DMS153 treated with DMSO at 0.1 percent for 48 hours (cell line): ENCODE measurements around the gene PBX1.
"Not testable (repeated sequence)": the region's sequence is repeated elsewhere in the genome, so short reads cannot be mapped to it uniquely, and the experiment has no call there.

ENCODE experiments used
- DNase-seq: peaks from one replicate; lab custom pipeline; 2025; ENCODE audit not compliant: unreplicated experiment; lab: John Stamatoyannopoulos, UW

Gene PBX1

DNA sequence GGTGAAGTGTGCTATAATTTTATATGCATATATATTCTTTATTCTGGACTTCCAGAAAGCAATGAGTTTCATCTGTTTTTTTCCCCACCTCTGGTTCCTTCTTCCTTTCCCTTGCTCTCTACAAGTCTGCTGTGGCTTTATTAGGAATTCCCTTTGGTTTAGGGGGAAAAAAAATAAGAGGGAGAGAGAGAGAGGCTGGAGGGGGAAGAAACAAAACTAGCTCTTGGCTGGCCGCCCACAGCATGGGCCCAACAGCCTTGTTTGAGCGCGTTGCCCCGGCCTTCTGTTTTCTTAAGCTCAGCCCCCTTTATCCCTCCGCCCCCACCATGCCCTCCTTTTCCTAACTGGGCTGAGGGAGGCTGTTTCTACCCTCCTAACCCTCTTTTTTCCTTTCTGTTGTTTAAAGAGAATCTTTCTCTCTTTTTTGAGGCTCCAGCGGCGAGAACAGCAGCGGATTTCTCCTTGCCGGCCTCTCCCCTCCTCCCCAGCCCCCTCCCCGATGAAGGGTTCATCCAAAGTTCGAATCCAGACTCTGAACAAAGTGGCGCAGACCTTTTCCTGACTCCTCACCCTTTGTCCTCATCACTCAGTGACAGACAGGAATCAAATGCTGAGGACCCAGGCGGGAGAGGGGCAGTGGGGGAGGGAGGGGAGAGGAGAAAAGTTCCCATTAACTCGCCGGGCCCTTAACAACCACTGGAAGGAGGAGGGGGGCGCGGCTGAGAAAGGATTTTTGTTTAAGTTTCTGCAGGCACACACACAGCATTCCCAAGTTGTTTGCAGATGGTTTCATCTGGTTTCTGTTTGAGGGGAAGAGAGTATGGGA is 29.7 kb downstream of the PBX1 start:
- DNase-seq: peak; percentile 63

DNA sequence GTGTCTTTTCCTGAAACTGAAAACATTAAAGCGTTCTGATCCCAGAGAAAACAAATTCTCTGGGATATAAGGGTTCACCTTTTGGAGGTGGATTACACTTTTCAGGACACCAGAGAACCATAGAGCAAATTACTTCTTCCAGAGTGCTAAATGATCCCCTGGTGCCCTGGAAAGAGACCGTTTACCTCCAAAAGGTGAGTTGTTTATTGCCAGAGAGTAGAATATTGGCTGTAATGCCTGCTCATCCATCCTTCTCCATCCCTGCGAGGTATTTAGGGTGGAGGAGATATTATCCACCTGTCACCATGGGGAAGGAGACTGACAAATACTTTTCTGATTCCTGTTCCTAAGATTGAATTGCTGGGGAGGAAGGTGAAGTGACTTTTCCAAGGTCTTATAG is 30.4 kb downstream of the PBX1 start:
- DNase-seq: no peak

DNA sequence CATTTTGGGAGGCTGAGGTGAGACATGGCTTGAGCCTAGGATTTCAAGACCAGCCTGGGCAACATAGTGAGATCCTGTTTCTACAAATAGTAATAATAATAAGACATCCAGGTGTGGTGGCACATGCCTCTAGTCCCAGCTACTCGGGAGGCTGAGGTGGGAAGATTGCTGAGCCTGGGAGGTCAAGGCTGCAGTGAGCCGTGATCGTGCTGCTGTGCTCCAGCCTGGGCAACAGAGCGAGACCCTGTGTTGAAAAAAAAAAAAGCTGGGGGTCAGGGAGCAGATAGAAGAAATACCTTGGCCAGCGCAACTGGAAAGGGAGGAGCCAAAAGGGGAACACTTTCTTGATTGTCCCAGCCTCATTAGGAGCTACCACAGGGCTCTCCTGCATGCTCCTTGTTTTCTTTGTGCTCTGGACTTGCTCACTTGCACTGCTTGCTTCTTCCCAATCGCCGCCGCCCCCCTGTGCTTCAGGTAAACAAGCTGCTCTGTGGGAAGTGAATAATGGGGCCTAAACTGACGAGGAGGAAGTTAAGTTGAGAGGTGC is 31.1 kb downstream of the PBX1 start:
- no peak for DNase-seq

DNA sequence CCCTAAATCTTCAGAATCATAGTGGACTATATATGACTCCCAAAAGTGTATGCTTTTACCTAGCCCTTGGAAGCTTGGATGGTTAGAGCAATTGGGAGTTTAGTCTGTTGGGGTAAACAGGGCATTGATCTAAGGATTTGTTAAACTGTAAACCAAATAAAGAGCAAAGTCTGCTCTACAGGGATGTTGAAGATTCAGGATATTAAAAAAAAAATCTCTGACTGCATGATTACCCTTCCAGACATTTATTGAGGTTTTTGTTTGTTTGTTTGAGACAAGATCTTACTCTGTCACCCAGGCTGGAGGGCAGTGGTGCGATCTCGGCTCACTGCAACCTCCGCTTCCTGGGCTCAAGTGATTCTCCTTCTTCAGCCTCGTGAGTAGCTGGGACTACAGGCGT is 31.6 kb downstream of the PBX1 start:
- DNase-seq: no peak

DNA sequence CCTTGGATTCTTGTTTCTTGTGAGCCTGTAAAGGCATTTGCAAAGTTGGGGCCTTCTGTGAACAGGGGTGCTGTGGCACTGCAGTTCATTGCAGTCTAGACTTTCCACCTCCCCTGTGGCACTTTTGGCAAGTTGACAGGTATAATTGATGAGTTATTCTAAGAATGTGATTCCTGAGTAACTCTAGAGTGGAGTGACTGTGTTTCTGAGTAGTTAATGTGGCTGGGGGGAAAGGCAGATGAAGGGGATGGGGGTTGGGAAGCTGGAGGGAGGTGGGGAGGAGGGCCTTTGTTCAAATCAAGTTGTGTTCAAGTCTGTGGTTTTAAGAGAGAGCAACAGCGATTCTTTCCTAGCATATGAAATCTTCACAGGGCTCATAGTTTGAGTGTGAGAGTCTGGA is 32.9 kb downstream of the PBX1 start:
- DNase-seq: no peak

DNA sequence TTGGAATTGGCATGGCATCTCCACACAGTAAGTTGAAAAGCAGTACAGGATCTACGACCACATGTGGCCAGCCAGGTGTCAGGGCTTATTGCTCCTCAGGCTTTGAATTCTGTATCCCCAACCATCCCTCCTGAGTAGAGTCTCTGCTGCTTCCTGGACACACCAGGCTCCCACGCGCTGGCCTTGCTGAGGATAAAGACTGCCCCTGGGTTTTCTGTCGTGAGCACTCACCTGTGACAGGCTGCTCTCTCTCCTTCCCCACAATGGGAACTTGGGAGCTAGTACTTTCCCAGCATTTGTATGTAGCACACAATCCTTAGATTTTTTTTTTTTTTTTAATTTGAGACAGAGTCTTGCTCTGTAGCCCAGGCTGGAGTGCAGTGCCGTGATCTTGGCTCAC is 33.6 kb downstream of the PBX1 start:
- no peak for DNase-seq

DNA sequence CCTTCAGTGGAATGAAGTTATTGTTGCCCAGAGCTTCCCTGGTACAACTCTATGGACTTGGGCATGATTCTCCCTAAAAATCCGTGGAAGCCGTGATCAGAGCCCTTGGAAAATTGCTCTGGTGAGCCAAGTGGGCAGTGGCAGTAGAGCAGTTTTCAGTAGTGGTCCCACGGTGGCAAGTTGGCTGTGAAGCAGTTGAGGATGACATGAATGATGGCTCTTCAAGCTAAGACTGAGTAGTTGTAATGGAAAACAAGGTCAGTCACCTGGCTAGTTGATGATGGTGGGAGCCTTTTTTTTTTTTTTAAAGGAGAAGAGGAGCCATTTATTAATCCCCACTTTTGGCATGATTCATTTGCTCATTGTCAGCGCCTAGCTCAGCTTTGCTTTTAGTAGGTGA is 36.2 kb downstream of the PBX1 start:
- no peak for DNase-seq

DNA sequence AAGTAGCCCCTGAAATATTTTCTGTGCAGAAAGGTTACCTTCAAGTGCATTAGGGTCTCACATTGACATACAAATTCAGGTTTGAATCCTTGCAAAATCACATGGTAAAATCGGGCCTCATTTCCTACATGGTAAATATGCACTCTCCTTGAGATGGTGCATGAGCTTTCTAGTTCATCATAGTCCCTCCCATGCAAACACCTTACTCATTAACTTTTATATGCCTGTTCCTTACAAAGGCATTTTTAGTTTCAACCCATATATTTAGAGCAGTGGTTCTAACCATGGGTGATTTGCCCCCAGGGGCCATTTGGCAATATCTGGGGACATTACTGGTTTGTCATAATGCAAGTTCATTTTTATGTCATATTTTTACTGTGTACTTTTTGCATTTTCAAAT is 37.2 kb downstream of the PBX1 start:
- DNase-seq: no peak

DNA sequence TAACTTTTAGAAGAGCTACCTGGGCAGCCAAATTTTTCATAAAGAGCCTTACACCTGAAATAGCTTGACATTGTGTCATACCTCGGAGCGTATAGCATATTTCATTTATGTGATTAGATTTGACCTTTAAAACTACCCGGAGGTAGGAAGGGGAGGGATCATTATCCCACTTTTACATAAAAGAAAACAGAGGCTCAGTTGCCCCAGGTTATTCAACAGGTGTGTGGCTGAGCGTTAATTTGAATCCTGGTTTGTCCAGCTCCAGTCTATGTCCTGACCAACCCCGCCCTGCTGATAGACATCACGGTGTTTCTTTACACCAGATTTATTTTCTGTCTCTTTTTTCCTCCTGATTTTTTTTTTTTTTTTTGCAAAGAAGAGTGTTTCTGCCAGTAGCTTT is 39.7 kb downstream of the PBX1 start:
- DNase-seq: no peak

DNA sequence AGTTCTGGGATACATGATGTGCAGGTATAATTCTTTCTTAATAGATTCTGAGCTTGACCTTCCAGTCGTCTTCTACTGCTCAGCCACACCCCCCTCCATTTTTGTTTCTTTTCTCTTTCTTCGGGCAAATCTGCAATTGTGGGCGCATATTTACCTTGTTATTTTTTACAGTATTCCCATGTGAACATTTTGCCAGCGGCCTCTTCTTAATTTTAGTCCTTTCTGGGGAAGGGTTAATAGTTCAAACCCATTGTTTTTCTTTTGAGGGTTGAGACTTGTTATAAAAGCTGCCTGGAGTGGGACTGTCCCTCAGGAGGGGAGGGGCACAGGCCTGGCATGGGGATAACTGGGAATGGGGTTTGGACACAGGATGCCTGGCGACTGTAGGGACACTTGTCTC is 40.3 kb downstream of the PBX1 start:
- DNase-seq: no peak

DNA sequence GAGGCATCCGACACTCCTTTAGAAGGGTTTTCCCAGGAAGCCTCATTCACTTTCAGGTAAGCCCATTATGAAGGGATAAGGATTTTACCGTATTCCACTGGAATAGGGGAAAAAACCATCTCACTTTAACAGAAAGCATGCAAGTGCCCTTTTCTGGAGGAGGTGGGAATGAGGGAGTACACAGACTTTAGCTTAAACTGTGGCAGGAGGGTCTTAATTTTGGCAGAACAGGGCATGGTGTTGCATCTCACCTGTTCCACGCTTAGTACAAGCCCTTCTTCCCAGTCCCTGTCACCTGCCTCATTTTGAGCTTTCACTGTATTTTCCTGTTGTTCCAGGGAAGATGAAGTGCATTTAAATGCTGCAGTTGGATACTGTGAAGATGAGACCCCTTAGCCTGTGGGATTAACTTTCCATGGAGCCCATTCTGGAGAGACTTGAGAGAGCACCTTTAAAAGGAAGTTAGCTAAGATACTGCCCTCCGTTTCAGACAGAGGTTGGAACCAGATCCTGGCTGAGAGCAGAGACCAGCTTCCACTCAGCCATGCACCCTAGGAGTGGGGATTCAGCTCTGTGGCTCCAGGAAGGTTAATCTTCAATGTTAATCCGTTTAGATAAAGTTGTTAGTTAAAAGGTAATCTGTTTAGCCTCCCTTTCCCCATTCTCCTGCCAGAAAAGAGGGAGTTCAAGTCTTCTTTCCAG is 42.6 kb downstream of the PBX1 start:
- DNase-seq: peak; percentile 64

DNA sequence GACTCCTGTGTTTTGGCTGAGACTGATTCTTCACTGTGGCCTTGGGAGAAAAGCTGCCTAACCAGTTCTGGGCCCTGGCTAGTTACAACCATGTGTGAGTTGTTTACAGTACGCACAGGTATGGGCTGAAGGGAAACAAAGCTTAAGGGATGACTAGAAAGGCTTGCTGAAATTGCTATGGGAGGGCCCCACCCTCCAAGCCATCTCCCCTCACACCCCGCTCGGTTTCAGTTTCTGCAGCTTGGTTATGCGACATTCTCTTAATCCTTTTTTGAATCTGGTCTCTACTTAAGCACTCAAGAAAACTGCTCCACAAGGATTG is 43.1 kb downstream of the PBX1 start:
- peak; percentile 96 for DNase-seq

DNA sequence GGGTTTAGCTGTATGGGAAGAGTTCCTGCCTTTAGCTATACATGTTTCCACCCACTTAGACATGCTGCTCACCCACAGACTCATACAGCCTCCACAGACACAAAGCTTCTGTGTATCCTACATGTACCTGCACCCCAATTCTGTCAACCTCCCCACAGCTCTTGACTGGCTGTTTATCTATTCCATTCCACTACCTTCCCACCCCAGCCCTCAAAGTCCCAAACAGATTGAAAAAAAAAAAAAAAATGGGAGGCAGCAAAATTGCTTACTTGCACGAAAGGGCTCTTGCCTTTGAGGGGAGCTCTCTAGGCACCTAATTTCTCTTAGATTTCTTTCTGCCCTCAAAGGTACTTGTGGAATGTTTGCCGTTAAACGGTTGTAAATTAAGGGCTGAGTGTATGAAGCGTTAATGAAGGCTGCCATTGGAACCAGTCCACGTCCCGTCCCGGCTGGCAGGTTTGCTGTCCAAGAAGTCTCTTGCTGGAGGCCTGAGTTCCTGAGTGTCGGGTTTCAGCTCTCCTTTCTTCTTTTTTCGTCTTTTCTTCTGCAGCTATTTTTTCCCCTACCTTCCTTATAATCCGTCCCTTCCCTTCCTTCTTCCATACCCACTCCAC is 43.6 kb downstream of the PBX1 start:
- DNase-seq: peak; percentile 42

DNA sequence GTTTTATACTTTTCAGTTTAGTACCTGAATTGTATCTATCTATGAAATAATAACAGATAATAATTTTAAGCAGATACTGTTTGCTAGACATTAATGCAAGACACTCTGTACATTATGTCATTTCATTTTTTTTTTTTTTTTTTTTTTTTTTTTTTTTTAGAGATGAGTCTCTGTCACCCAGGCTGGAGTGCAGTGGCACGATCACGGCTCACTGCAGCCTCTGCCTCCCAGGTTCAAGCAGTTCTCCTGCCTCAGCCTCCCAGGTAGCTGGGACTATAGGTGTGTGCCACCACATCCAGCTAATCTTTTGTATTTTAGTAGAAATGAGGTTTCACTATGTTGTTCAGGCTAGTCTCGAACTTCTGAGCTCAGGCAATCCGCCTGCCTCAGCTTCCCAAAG is 44.8 kb downstream of the PBX1 start:
- DNase-seq: not testable (repeated sequence)

DNA sequence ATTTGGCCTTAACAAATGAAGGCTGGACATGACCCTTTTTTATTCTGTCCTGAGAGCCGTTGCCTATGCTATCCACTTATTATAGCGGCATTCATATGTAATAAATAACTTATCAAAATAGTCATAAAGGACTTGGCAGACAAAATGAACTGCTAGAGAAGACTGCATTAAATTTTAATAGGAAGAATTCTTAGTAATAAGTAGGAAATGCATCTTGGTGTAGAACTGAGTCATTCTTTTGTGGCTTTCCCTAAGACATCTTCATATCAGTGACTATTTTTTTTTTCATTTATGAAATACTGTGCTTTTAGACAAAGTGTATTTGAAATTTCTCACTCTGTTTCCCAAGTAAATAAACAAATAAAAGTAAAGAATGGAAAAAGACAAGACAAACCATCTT is 45.6 kb downstream of the PBX1 start:
- no peak for DNase-seq

DNA sequence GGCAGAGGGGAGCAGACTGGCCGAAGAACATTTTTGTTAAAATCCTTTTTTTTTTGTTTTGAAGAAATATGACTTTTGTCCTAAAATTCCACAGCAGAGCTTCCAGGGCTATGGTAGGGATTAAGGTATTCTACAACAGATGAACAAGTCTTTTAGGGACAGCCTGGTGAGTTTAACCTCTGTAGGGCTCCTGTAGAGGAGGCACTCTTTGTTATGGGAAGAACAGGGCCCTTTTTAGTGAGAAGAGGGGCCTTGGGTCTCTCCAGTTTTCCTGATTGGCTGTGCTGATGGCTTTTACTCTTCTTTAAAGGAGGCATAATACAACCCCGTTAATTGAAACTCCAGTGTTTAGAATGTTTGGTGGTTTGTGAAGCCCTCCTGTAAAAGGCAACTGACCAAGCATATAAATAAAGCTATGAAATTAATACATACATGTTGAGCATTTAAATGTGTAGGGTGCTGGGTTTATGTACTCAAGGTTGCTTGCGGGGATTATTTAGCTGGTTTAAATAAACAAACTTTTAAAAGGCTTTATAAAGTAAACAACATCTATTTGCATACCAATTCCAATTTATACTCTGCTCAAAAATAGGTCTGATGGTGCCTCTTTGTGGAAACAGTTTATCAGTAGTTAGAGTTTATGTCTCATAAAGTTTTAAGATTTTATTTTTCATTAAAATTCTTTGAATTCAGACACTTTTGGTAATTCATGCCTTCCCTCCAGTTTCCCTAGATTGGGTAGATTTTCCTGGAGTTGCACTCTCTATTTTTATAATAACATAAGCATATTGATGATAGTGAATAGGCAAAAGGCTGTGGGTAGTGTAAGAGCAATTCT is 46.5 kb downstream of the PBX1 start:
- DNase-seq: no peak

DNA sequence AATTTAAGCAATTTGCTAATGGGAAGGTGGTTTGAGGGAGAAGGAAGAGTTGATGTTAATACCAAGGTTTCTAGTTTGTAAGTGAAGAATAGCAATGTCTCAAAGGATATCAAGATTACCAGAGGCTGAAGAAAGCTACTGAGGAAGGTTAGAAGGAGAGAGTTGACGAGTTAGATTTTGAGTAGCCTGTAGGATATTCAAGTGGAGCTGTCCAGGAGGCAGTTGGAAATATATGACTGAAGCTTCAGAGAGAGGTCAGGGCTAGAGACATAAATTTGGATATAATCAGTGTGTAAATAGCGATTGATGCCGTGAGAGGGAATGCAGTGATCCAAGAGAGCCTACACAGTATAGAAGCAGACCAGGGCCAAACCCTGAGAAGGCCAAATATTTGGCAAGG is 48.4 kb downstream of the PBX1 start:
- DNase-seq: no peak

DNA sequence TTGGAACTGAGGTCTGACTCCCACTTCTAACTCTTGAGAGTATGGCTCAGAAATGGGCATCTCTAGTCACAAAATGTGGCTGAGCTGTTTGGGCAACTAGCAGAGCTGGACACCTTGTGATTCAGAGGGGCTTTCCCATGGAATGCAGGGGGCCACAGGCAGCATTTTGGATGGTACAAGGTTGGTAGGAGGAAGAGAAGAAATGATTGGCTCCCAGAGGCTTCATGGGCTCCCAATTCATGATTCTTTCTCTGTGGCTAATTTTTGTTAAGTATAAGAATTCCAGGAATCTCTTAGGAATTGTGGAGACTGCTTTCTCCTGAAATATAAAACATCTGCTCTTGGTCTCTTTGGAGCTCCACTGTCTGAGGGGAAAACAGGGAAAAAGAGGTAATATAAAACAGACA is 49.7 kb downstream of the PBX1 start:
- DNase-seq: no peak

DNA sequence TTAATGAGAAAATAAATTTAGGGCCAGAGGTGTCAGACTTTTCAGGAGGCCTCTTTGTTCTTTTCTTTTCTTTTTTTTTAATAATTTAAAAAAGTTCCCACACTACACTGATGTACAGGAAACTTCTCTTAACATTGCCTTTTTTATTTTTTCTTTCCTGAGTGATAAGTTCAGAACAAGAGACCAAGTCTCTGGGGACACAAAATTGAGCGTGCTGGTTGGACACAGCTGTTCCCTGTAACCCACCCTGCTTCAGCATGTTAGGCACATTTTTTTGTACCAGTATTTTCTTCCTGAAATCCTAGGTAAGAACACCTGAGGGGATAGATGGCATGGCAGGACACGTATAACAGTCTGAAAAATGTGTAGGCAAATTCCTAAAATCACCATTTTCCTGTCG is 50.1 kb downstream of the PBX1 start:
- no peak for DNase-seq

DNA sequence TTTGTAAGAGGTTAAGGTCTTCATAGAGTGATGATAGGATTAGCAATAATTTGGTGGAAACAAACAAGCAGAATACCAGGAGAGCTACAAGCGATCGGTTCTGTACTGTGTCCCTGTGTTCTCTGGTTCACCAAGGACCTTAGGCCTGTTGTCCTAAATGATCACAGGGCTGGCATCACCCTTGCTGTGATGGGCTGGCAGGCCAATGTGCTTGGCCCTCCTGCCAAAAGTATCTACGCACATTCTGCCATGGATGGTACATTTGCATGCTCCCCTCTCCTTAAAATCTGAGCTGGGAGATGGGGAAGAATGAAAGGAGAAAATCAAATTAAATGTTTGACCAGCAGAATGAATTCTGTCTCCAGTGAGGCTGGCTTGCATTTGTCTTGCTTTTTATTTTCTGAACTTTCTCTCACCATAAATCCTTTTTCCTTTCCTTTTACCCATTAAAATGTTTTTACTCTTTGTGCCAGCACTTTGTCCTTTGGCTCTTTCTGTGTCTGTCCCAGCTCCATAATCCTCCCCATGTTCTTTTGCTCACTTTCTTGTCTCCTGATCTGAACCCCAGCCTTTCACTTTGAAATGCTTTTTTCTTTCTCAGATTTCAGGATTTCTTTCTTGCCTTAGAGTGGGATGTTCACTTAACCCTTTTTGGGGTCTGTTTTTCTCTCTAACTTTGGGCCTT is 51.7 kb downstream of the PBX1 start:
- DNase-seq: no peak
